H9 (cell line): ENCODE results near the gene MGAT4A. TPM values are rescaled to one million over a fixed set of nuclear protein-coding genes. Genes with fewer than 3 reads are reported as not detected.

Experiments
- DNase-seq: peaks from one replicate; pipeline ENCODE4 v3.0.0-alpha.2; 2017
- H2AFZ ChIP-seq: one replicate; pipeline ENCODE4 v1.6.1; 2013; ENCODE audit warnings: mild to moderate bottlenecking, low read length, control low read depth, moderate library complexity
- H2AK5ac ChIP-seq: 2 replicates; pipeline ENCODE4 v1.6.1; 2013; ENCODE audit warnings: low read length, control low read depth, mixed read lengths; ENCODE audit not compliant: insufficient read length
- H2BK120ac ChIP-seq: one replicate; pipeline ENCODE4 v1.6.1; 2013; ENCODE audit warnings: low read depth, mild to moderate bottlenecking, low read length, control low read depth, inconsistent platforms; ENCODE audit not compliant: poor library complexity, severe bottlenecking
- H2BK12ac ChIP-seq: 2 replicates; pipeline ENCODE4 v1.6.1; 2013; ENCODE audit warnings: low read length, control low read depth, mixed read lengths, low read depth; ENCODE audit not compliant: insufficient read length
- H2BK15ac ChIP-seq: 2 replicates; pipeline ENCODE4 v1.6.1; 2013; ENCODE audit warnings: low read depth, low read length, control low read depth
- H2BK20ac ChIP-seq: one replicate; pipeline ENCODE4 v1.6.1; 2013; ENCODE audit warnings: low read depth, mild to moderate bottlenecking, low read length, control low read depth, inconsistent platforms; ENCODE audit not compliant: poor library complexity, severe bottlenecking
- H2BK5ac ChIP-seq: 2 replicates; pipeline ENCODE4 v1.6.1; 2013; ENCODE audit warnings: low read length, control low read depth, mixed read lengths; ENCODE audit not compliant: insufficient read length
- H3K14ac ChIP-seq: 2 replicates; pipeline ENCODE4 v1.6.1; 2013; ENCODE audit warnings: low read length, control low read depth; ENCODE audit not compliant: insufficient read depth
- H3K18ac ChIP-seq: 2 replicates; pipeline ENCODE4 v1.6.1; 2013; ENCODE audit warnings: low read depth, mild to moderate bottlenecking, mixed read lengths, low read length, control low read depth; ENCODE audit not compliant: insufficient read length
- H3K23ac ChIP-seq: 2 replicates; pipeline ENCODE4 v1.6.1; 2013; ENCODE audit warnings: low read length, control low read depth, mixed read lengths, low read depth; ENCODE audit not compliant: insufficient read length
- H3K23me2 ChIP-seq: 2 replicates; pipeline ENCODE4 v1.6.1; 2013; ENCODE audit warnings: low read depth, mild to moderate bottlenecking, mixed read lengths, low read length, control low read depth; ENCODE audit not compliant: insufficient read length, poor library complexity, severe bottlenecking
- H3K27ac ChIP-seq: 2 replicates; pipeline ENCODE4 v1.5.1; 2013; ENCODE audit warnings: low read length, control low read depth, mixed read lengths, low read depth; ENCODE audit not compliant: insufficient read length
- H3K27me3 ChIP-seq: 2 replicates; pipeline ENCODE4 v1.6.1; 2013; ENCODE audit warnings: low read length, control low read depth, inconsistent platforms; ENCODE audit not compliant: insufficient read depth
- H3K4ac ChIP-seq: 2 replicates; pipeline ENCODE4 v1.6.1; 2013; ENCODE audit warnings: low read depth, mild to moderate bottlenecking, control low read depth, inconsistent platforms, low read length, moderate library complexity
- H3K4me1 ChIP-seq: 2 replicates; pipeline ENCODE4 v1.6.1; 2013; ENCODE audit warnings: low read length, control low read depth, inconsistent platforms; ENCODE audit not compliant: insufficient read depth
- H3K4me2 ChIP-seq: 2 replicates; pipeline ENCODE4 v1.6.1; 2013; ENCODE audit warnings: low read length, control low read depth, mixed read lengths; ENCODE audit not compliant: insufficient read length, insufficient read depth
- H3K56ac ChIP-seq: 2 replicates; pipeline ENCODE4 v1.6.1; 2013; ENCODE audit warnings: low read depth, mild to moderate bottlenecking, mixed read lengths, low read length, control low read depth; ENCODE audit not compliant: insufficient read length
- H3K79me1 ChIP-seq: 2 replicates; pipeline ENCODE4 v1.6.1; 2013; ENCODE audit warnings: low read depth, mild to moderate bottlenecking, moderate library complexity, low read length, control low read depth, inconsistent platforms; ENCODE audit not compliant: insufficient read depth, poor library complexity, severe bottlenecking
- H3K79me2 ChIP-seq: 2 replicates; pipeline ENCODE4 v1.6.1; 2013; ENCODE audit warnings: low read length, control low read depth, inconsistent platforms; ENCODE audit not compliant: insufficient read depth
- H3K9ac ChIP-seq: 2 replicates; pipeline ENCODE4 v1.6.1; 2013; ENCODE audit warnings: low read length, control low read depth, mixed read lengths; ENCODE audit not compliant: insufficient read length; ENCODE audit errors: extremely low read depth
- H3K9me3 ChIP-seq: one replicate; pipeline ENCODE4 v1.6.1; 2013; ENCODE audit warnings: low read depth, low read length, inconsistent platforms; ENCODE audit not compliant: control insufficient read depth
- H3T11ph ChIP-seq: one replicate; pipeline ENCODE4 v1.6.1; 2013; ENCODE audit warnings: mild to moderate bottlenecking, low read length, control low read depth, inconsistent platforms
- H4K20me1 ChIP-seq: one replicate; pipeline ENCODE4 v1.6.1; 2013; ENCODE audit not compliant: control insufficient read depth, insufficient read length, insufficient read depth
- H4K5ac ChIP-seq: 2 replicates; pipeline ENCODE4 v1.6.1; 2013; ENCODE audit warnings: low read depth, mild to moderate bottlenecking, mixed read lengths, low read length, control low read depth; ENCODE audit not compliant: insufficient read length
- H4K8ac ChIP-seq: replicated peaks from 2 replicates; pipeline ENCODE4 v1.6.1; 2013; ENCODE audit warnings: low read length, control low read depth, mixed read lengths, low read depth; ENCODE audit not compliant: insufficient read length
- H4K91ac ChIP-seq: 2 replicates; pipeline ENCODE4 v1.6.1; 2013; ENCODE audit warnings: low read depth, mild to moderate bottlenecking, moderate library complexity, mixed read lengths, low read length, control low read depth; ENCODE audit not compliant: insufficient read length
- H3K27ac Mint-ChIP-seq, 3 experiments: 2 replicates in 2 of 3; 3 replicates in 1 of 3; pipeline ENCODE4 v1.8.0; 2020 to 2021; ENCODE audit warnings: mixed read lengths in 3 of 3, mild to moderate bottlenecking in 1 of 3, moderate library complexity in 1 of 3
- H3K27me3 Mint-ChIP-seq: 2 replicates; pipeline ENCODE4 v1.8.0; 2021; ENCODE audit warnings: low read depth, mild to moderate bottlenecking, moderate library complexity, mixed read lengths
- H3K36me3 Mint-ChIP-seq, 3 experiments: 2 replicates in 2 of 3; 3 replicates in 1 of 3; pipeline ENCODE4 v1.8.0; 2020 to 2021; ENCODE audit warnings: low read depth in 3 of 3, mixed read lengths in 3 of 3; ENCODE audit not compliant: insufficient read depth in 1 of 3
- H3K4me1 Mint-ChIP-seq, 2 experiments: 2 replicates each; pipeline ENCODE4 v1.8.0; 2020; ENCODE audit warnings: mixed read lengths in 2 of 2
- H3K4me3 Mint-ChIP-seq, 2 experiments: 2 replicates in 1 of 2; 3 replicates in 1 of 2; pipeline ENCODE4 v1.8.0; 2020 to 2021; ENCODE audit warnings: mild to moderate bottlenecking in 2 of 2, mixed read lengths in 2 of 2, moderate library complexity in 1 of 2
- H3K9me3 Mint-ChIP-seq, 2 experiments: 2 replicates in 1 of 2; 3 replicates in 1 of 2; pipeline ENCODE4 v1.8.0; 2020; ENCODE audit warnings: mild to moderate bottlenecking in 2 of 2, mixed read lengths in 2 of 2, moderate library complexity in 1 of 2
- CTCF ChIP-seq: fragments of 200-600 bp; sonication (generic); conservative IDR thresholded peaks from 3 replicates; pipeline ENCODE4 v1.8.0; 2021; ENCODE audit warnings: antibody characterized with exemption, mild to moderate bottlenecking
- WGBS: extraction: QIAGEN DNeasy Blood & Tissue Kit; methylation state at CpG from one replicate; pipeline ENCODE4 v1.1.7; 2013; ENCODE audit warnings: missing lambda C conversion rate, low lambda C conversion rate, mixed read lengths; ENCODE audit not compliant: insufficient read length; ENCODE audit errors: extremely low coverage; 5-methylcytosine and 5-hydroxymethylcytosine counted together
- total RNA-seq: library from RNA; stranded (reverse); gene quantifications from 2 replicates; pipeline ENCODE4 v1.2.1, GENCODE V29; 2021

The MGAT4A gene
- total RNA-seq, 1 experiment from 2014 or later: 3.5 TPM

GRCh38 chr2:98734162-98734561, 3.2 kb upstream of the MGAT4A start:
- H3K4me2 ChIP-seq: no peak overlapping the region

More at GRCh38 chr2:98734162-98734561, 3.2 kb upstream of the MGAT4A start:
- no peak overlapping the region for H2BK5ac ChIP-seq
- Mint-ChIP-seq H3K9me3 (peaks cover 2 to 6% of the 10 kb centered on the region in 2 experiments; a peak in 2 of 5 replicates), H3K4me1 (peaks cover 6 to 8% of the 10 kb centered on the region in 2 experiments; a peak in 3 of 4 replicates), H3K4me3 (no peak overlapping the region), H3K27me3 (peaks cover 59% of the 10 kb centered on the region), H3K27ac (no peak overlapping the region), H3K36me3 (peaks cover 0 to 2% (median 0%) of the 10 kb centered on the region in 3 experiments; a peak in 2 of 7 replicates)
- H3K23me2 ChIP-seq: peaks cover 4% of the 10 kb centered on the region
- no peaks in the 10 kb centered on the region for H3K79me1 ChIP-seq
- no peaks in the 10 kb centered on the region for H3K79me2 ChIP-seq
- H4K20me1 ChIP-seq: no peaks in the 10 kb centered on the region
- no CpG with 5 or more reads among the region's 3 CpGs for WGBS
- no peak overlapping the region for H3K56ac ChIP-seq
- no peak overlapping the region for H3K27ac ChIP-seq
- H2BK12ac ChIP-seq: no peak overlapping the region
- H3K4ac ChIP-seq: no peak overlapping the region
- H3K9ac ChIP-seq: no peak overlapping the region
- H2BK15ac ChIP-seq: no peak overlapping the region
- no peak overlapping the region for H3T11ph ChIP-seq
- H3K27me3 ChIP-seq: peaks cover 13% of the 10 kb centered on the region; the same call in 1 of the 2 replicates
- H4K91ac ChIP-seq: no peak overlapping the region
- H3K23ac ChIP-seq: no peak overlapping the region
- H2AFZ ChIP-seq: no peak overlapping the region
- no peak for TF ChIP-seq CTCF
- no peak overlapping the region for H2BK120ac ChIP-seq
- no peak overlapping the region for H2AK5ac ChIP-seq
- H2BK20ac ChIP-seq: no peak overlapping the region
- no peak overlapping the region for H3K14ac ChIP-seq
- no peaks in the 10 kb centered on the region for H3K4me1 ChIP-seq
- no peak overlapping the region for H4K5ac ChIP-seq
- no peaks in the 10 kb centered on the region for H3K9me3 ChIP-seq
- H3K18ac ChIP-seq: no peak overlapping the region
- H4K8ac ChIP-seq: no peak overlapping the region
- no peak for DNase-seq
